Epithelial cell of esophagus (primary cell): ENCODE measurements around the gene FRK.

Source experiments
- DNase-seq: peaks from one replicate; pipeline ENCODE4 v3.0.0; 2010; ENCODE audit warnings: low read depth
- H3K4me3 ChIP-seq: 2 replicates; pipeline ENCODE4 v1.5.1; 2011; ENCODE audit warnings: mild to moderate bottlenecking, low read length, control low read depth
- TF ChIP-seq, protein P1 (sequence below): IDR thresholded peaks from 2 replicates; pipeline ENCODE4 v1.5.1; 2011; ENCODE audit warnings: low read depth, mild to moderate bottlenecking, low read length, control low read depth, inconsistent platforms; ENCODE audit not compliant: insufficient read depth; ENCODE audit errors: missing control alignments

FRK gene

DNA sequence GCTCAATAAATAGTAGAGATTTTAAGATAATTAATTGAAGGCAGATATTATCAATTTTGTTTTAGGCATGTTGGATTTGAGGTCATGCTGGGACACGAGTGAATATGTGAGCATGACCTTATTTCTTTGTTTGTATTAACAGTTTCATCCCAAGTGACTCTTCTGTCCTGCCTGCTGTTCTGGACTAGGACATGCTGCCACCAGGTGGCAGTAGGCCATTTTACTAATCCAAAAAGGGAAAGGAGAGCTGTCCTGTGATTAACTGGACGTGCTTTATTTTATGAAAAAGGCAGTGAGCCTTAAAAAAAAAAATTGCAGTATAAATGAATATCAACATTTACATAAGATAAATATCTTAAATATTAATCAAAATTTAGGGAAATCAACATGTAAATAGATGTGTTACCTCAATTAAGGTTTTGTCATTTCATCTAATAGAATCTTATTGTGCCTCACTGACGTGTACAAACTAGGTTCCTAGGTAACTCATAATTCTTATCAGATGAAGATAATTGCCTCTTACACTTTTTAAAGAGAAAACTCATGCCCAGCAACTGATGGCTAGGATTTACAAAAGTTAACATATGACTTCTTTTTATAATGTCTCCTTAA, 49.8 kb downstream of the FRK start:
- peak; percentile 78 for DNase-seq
- TF ChIP-seq, protein P1, sequence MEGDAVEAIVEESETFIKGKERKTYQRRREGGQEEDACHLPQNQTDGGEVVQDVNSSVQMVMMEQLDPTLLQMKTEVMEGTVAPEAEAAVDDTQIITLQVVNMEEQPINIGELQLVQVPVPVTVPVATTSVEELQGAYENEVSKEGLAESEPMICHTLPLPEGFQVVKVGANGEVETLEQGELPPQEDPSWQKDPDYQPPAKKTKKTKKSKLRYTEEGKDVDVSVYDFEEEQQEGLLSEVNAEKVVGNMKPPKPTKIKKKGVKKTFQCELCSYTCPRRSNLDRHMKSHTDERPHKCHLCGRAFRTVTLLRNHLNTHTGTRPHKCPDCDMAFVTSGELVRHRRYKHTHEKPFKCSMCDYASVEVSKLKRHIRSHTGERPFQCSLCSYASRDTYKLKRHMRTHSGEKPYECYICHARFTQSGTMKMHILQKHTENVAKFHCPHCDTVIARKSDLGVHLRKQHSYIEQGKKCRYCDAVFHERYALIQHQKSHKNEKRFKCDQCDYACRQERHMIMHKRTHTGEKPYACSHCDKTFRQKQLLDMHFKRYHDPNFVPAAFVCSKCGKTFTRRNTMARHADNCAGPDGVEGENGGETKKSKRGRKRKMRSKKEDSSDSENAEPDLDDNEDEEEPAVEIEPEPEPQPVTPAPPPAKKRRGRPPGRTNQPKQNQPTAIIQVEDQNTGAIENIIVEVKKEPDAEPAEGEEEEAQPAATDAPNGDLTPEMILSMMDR, result peak; percentile 91
- H3K4me3 ChIP-seq, result no peak overlapping the region

DNA sequence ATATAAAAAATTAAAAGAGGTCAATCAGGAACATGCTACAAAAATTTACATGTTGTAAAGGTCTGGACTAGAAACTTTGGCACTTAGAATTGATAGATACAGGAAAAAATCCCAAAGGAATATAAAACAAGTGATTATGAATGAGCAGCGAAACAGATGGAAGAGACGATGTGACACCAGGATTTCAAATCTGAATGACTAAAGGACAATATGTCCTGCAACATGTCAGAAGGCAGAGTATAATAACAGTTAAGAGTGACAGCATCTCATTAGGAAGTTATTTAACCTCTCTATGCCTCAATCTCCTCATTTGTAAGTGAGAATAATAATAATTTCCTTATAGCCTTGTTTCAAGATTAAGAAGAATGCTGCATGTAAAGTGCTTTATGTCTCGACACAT, 50.3 kb downstream of the FRK start:
- TF ChIP-seq, protein P1, result no peak
- no peak overlapping the region for H3K4me3 ChIP-seq
- no peak for DNase-seq

DNA sequence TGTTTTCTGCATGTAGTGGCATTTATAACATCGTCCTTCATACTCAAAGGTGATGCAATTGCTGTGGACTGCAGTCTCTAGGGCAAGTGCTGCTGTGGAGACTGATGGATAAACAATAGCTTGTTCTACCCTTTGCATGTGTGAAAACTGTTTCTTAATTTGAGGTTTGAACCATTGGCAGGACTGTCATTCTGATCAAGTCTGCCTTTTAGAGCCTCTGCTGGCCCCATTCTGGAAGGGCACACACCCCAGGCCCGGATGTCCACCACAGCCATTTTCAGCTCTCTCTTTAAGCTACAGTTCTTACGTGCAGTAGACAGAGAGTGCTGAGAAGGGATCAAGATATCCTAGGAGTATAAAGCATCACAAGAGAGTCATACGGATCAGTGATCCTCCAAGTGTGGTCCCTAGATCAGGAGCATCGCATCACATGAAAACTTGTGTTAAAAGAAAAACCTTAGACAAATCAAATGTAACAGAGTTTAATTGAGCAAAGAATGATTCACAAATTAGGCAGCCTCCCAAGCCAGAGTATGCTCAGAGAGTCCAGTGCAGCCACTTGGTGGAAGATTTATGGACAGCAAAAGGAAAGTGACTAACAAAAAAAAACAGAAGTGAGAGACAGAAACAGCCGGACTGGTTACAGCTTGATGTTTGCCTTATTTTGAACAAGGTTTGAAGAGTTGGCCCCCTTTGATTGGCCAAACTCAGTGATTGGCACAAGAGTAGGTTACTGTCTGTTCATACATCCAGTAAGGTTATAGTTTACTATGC, 52.0 kb downstream of the FRK start:
- DNase-seq, result peak; percentile 50
- H3K4me3 ChIP-seq, result no peak overlapping the region
- TF ChIP-seq, protein P1, result no peak

DNA sequence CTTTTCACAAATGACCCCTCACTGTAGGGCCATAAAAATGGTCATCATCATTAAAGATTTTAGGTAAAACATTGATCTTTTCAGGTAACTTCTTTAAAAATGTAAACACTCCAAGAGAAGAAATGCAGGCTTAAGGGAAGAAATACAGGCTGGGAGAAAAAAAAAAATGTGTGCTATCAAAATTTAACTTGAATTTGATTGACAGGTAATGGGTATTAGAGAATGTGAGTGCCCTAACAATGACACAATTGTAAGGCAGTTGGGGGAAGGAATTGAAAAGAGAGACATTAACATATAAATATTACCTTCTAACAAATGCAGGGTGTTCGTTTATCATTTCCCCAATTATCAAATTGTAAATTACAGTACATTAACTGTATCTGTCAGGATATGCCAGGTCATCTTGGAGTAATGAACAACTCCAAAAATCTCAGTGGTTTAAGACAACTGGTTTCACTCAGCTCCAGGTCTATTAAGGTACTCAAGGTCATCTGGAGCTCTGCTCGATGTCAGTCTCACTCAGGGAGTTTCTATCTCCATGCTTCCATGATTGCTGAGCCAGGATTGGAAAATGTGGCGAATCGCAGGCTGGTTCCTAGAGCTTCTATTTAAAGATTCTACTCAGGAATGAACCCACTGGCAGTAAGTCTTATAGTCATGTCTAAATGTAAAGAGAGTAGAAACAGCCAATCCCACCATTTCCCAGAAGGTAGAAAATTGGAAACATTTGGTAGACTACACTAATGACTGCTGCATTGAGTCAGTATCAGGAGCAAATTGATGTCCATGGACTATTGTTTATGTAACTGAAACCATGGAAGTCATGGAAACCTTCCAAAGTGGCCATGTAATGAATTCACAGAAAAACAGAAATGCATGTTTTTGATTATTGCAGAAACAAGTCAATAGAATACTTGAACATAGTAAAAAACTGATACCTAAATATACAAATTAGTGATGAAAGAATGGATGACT, 55.6 kb downstream of the FRK start:
- DNase-seq, result no peak
- H3K4me3 ChIP-seq, result no peak overlapping the region
- TF ChIP-seq, protein P1, result no peak

DNA sequence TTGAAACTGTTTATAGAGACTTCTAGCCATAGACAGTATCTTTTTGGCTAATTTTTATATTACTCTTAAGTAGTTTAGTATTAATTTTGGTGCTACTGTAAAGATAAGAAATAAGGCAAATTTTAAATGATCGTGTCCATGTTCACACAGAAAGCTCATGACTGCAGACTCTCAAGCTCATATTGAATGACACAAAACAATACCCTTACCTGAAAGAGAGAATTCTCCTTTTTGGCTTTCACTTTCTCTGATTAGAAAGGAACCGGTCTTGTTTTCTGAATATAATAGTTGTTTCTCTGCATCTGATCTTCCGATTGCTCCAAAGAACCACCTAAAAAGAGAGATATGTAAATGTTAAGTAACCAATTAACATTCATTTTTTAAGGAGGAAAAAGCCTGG, 57.0 kb downstream of the FRK start:
- no peak for DNase-seq
- TF ChIP-seq, protein P1, result no peak
- H3K4me3 ChIP-seq, result no peak overlapping the region

DNA sequence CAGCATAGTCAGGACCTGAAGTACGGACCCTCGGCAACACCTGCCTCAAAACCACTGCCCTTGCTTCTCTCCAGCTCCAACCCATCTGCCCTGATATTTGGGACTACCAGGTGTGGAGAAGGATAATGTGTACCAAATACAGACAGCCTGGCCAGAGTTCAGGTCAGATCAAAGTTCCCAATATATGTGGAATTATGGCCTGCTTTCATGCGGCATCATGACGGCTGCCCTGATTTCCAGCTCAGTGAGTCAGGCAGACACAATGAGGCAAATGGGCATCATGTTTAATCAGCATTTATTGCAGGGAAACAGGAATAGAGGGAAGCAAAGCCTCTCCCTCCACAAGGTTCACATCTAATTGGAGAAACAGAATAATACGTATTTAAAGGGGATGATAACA, 57.9 kb downstream of the FRK start:
- TF ChIP-seq, protein P1, result no peak
- no peak for DNase-seq
- no peak overlapping the region for H3K4me3 ChIP-seq
